Activated T-helper 17 cell treated with anti-CD3 and anti-CD28 coated beads, Interleukin-2, amount 50 U/mL, for 72 hours (primary cell): ENCODE measurements around the gene PGGHG. TPM values are rescaled to one million over a fixed set of nuclear protein-coding genes. Genes with fewer than 3 reads are reported as not detected.
A peak's percentile ranks its signal among the peaks of the same experiment; 100 is the strongest.

Experiments
- ATAC-seq: fragments of 150-1000 bp; cut with Tn5 transposase; replicated peaks from 2 replicates; pipeline ENCODE4 v1.10.0; 2021; ENCODE audit warnings: mild to moderate bottlenecking, moderate library complexity
- H3K27ac Mint-ChIP-seq: one replicate; pipeline ENCODE4 v1.8.0; 2022; ENCODE audit warnings: mixed read lengths
- H3K27me3 Mint-ChIP-seq: one replicate; pipeline ENCODE4 v1.8.0; 2022; ENCODE audit warnings: mixed read lengths
- H3K36me3 Mint-ChIP-seq: one replicate; pipeline ENCODE4 v1.8.0; 2022; ENCODE audit warnings: low read depth, mild to moderate bottlenecking, mixed read lengths
- H3K4me1 Mint-ChIP-seq: one replicate; pipeline ENCODE4 v1.8.0; 2022; ENCODE audit warnings: mixed read lengths
- H3K4me3 Mint-ChIP-seq: one replicate; pipeline ENCODE4 v1.8.0; 2022; ENCODE audit warnings: mild to moderate bottlenecking, mixed read lengths
- H3K9me3 Mint-ChIP-seq: one replicate; pipeline ENCODE4 v1.8.0; 2022; ENCODE audit warnings: mixed read lengths
- total RNA-seq, 2 donors: library from RNA; stranded (reverse); gene quantifications; one replicate each; pipeline ENCODE4 v1.2.3, GENCODE V29; 2022

PGGHG gene
- total RNA-seq, 2 donors from 2014 or later: 31.7 to 196 TPM

- Mint-ChIP-seq H3K27ac (peak overlapping the region; percentile 96), H3K36me3 (peaks cover 39% of the 10 kb centered on the region), H3K4me1 (peaks cover 12% of the 10 kb centered on the region), H3K4me3 (peak overlapping the region; percentile 97), H3K27me3 (no peaks in the 10 kb centered on the region), H3K9me3 (no peaks in the 10 kb centered on the region)
- ATAC-seq: peak; percentile 63
Measured at GRCh38 chr11:287821-288477, 977 bp upstream of the PGGHG start.

GRCh38 chr11:289398-289711 is 429 bp downstream of the PGGHG start:
- Mint-ChIP-seq H3K27me3 (no peaks in the 10 kb centered on the region), H3K36me3 (peaks cover 46% of the 10 kb centered on the region), H3K4me1 (peaks cover 11% of the 10 kb centered on the region), H3K27ac (no peak overlapping the region), H3K9me3 (no peaks in the 10 kb centered on the region), H3K4me3 (peak overlapping the region; percentile 62)
- no peak for ATAC-seq

GRCh38 chr11:289712-290620 is 1.0 kb downstream of the PGGHG start:
- Mint-ChIP-seq H3K4me3 (peak overlapping the region; percentile 62), H3K27me3 (no peaks in the 10 kb centered on the region), H3K27ac (peak overlapping the region; percentile 20), H3K36me3 (peaks cover 52% of the 10 kb centered on the region), H3K9me3 (no peaks in the 10 kb centered on the region), H3K4me1 (peaks cover 11% of the 10 kb centered on the region)
- no peak for ATAC-seq

DNA sequence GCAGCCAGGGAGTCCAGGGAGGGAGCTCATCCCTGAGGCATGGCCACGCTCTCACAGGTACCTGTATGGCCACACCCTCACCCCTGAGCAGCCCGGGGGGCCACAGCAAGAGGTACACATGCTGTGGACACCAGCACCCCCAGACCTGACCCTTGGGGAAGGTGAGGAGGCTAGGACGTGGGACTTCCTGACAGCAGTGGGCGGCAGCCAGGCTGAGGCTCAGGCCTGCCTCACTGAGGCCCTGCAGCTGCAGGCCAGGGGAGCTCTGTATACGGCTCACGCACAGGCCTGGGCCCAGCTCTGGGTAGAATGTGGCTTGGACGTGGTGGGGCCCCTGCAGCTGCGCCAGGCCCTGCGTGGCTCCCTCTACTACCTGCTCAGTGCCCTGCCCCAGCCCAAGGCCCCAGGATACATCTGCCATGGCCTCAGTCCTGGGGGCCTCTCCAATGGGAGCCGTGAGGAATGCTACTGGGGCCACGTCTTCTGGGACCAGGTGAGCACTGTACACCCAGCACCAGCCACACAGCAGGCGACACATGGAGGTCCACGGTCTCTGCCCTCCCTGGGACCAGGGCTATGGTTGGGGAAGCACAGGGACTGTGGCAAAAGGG is 1.8 kb downstream of the PGGHG start:
- Mint-ChIP-seq H3K27me3 (no peaks in the 10 kb centered on the region), H3K4me3 (peak overlapping the region; percentile 62), H3K9me3 (no peaks in the 10 kb centered on the region), H3K4me1 (peaks cover 11% of the 10 kb centered on the region), H3K27ac (peak overlapping the region; percentile 20), H3K36me3 (peaks cover 53% of the 10 kb centered on the region)
- no peak for ATAC-seq

DNA sequence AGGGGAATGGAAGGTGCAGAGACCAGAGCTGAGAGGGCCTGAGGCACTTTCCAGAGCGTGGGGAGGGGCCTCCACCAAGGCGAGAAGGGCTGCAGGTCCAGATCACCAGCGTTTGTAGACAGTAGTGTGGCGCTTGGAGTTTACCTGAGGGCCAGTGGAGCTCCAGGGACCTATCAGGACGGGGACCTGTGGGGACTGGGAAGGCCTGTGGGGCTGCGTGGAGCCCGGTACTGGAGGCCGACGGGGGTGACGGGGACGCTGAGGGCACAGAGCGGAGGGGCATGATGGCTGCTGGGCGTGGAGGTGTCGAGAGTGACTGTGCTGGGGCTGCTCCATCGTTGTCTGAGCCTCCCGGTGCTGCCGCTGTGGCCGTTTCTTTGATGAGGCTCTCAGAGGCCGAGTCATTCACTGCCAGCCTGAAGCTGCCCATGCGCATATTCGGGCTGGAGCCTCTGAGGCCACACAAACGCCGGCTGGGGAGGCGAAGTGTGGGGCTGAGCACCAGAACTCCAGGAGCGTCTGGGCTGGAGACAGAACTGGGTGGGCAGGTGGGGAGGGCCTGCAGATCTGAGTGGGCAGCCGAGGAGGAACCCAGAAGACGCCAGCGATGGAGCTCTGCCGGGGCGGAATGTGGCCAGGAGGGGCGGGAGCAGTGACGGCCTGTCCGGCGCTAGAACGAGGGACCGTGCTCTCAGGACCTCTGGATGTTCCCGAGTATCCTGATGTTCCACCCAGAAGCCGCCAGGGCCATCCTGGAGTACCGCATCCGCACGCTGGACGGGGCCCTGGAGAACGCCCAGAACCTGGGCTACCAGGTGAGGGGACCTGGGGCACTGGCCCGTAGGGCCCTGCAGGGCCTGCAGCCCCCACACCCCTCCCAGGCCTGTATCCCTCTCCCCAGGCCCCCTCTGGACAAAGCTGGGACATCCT is 2.6 kb downstream of the PGGHG start:
- peak overlapping the region; percentile 20 for H3K27ac Mint-ChIP-seq
- peak overlapping the region; percentile 62 for H3K4me3 Mint-ChIP-seq
- no peaks in the 10 kb centered on the region for H3K27me3 Mint-ChIP-seq
- H3K36me3 Mint-ChIP-seq: peaks cover 53% of the 10 kb centered on the region
- ATAC-seq: no peak
- no peaks in the 10 kb centered on the region for H3K9me3 Mint-ChIP-seq
- H3K4me1 Mint-ChIP-seq: peaks cover 6% of the 10 kb centered on the region

GRCh38 chr11:292211-293121 is 3.5 kb downstream of the PGGHG start:
- H3K4me3 Mint-ChIP-seq: no peak overlapping the region
- peaks cover 45% of the 10 kb centered on the region for H3K36me3 Mint-ChIP-seq
- peaks cover under 1% of the 10 kb centered on the region for H3K4me1 Mint-ChIP-seq
- H3K9me3 Mint-ChIP-seq: no peaks in the 10 kb centered on the region
- no peak overlapping the region for H3K27ac Mint-ChIP-seq
- no peaks in the 10 kb centered on the region for H3K27me3 Mint-ChIP-seq
- ATAC-seq: no peak

GRCh38 chr11:293271-293851 is 4.4 kb downstream of the PGGHG start:
- Mint-ChIP-seq H3K36me3 (peaks cover 37% of the 10 kb centered on the region), H3K27me3 (no peaks in the 10 kb centered on the region), H3K27ac (no peak overlapping the region), H3K4me1 (peaks cover 5% of the 10 kb centered on the region), H3K9me3 (no peaks in the 10 kb centered on the region), H3K4me3 (no peak overlapping the region)
- ATAC-seq: no peak

DNA sequence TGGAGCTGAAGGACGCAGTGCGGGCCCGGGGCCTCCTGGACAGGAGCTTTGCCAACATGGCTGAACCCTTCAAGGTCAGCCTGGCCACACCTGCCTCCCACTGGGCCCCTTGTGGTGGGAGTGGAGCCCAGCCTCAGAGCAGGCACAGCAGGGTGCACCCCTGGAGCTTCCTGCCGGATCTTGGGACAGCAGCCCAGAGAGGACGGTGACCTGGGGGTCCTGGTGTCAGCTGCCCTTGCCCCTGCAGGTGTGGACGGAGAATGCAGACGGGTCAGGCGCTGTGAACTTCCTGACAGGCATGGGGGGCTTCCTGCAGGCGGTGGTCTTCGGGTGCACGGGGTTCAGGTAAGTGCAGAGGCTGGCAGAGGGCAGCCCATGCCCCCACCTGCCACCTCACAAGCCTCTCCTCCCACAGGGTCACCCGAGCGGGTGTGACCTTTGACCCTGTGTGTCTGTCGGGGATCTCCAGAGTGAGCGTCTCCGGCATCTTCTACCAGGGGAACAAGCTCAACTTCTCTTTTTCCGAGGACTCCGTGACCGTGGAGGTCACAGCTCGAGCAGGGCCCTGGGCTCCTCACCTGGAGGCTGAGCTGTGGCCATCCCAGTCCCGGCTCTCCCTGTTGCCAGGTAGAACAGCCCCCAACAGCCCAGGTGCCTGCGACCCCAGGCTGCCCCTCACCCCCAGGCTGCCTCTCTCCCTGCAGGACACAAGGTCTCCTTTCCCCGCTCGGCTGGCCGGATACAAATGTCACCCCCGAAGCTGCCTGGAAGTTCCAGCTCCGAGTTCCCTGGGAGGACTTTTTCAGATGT is 5.1 kb downstream of the PGGHG start:
- Mint-ChIP-seq H3K36me3 (peaks cover 37% of the 10 kb centered on the region), H3K4me3 (no peak overlapping the region), H3K27me3 (no peaks in the 10 kb centered on the region), H3K4me1 (peaks cover 5% of the 10 kb centered on the region), H3K9me3 (no peaks in the 10 kb centered on the region), H3K27ac (no peak overlapping the region)
- ATAC-seq: no peak

- H3K36me3 Mint-ChIP-seq: peaks cover 33% of the 10 kb centered on the region
- no peak overlapping the region for H3K4me3 Mint-ChIP-seq
- H3K9me3 Mint-ChIP-seq: no peaks in the 10 kb centered on the region
- H3K4me1 Mint-ChIP-seq: peaks cover 5% of the 10 kb centered on the region
- no peaks in the 10 kb centered on the region for H3K27me3 Mint-ChIP-seq
- H3K27ac Mint-ChIP-seq: no peak overlapping the region
- ATAC-seq: no peak
Measured at GRCh38 chr11:294780-295179, 5.9 kb downstream of the PGGHG start.

DNA sequence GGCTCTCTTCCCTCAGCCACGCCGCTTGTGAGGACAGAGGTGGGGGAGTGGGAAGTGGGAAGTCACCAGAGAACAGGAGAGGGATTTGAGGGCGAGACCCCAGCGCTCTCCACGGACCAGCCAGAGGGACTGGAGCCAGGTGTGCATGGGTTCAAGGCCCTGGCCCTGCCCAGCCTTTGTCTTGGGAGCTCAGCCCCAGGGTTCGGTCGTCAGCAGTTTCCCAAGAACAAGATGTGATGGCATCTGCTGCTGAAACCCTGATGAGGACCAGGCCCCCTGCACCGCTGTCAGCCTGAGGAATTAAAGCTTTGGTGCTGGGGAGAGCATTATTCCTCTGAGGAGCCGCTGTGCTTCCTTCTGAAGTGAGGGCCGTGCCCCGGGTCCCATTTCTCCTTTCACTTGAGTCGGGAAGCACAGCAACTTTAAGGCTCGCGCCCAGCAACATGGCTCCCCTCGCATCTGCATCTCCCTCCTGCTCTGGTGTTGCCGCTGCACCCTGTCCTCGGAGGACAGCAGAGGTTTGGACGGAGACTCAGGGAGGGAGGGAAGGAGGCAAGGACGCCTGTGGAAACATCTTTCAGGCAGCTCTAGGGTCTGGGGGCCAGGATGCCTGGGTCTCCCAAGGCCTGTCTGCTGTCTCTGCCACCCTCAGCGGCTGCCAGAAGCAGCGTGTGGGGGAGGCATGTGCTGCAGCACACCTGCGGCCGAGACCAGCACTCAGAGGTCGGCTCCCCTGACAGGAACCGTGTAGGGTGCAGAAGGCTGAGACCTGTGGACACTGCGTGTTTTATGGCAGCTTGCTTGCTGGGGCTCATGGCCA is 6.6 kb downstream of the PGGHG start:
- H3K36me3 Mint-ChIP-seq: peaks cover 26% of the 10 kb centered on the region
- peaks cover 5% of the 10 kb centered on the region for H3K4me1 Mint-ChIP-seq
- no peak overlapping the region for H3K27ac Mint-ChIP-seq
- ATAC-seq: no peak
- H3K27me3 Mint-ChIP-seq: peaks cover 2% of the 10 kb centered on the region
- H3K9me3 Mint-ChIP-seq: no peaks in the 10 kb centered on the region
- no peak overlapping the region for H3K4me3 Mint-ChIP-seq

DNA sequence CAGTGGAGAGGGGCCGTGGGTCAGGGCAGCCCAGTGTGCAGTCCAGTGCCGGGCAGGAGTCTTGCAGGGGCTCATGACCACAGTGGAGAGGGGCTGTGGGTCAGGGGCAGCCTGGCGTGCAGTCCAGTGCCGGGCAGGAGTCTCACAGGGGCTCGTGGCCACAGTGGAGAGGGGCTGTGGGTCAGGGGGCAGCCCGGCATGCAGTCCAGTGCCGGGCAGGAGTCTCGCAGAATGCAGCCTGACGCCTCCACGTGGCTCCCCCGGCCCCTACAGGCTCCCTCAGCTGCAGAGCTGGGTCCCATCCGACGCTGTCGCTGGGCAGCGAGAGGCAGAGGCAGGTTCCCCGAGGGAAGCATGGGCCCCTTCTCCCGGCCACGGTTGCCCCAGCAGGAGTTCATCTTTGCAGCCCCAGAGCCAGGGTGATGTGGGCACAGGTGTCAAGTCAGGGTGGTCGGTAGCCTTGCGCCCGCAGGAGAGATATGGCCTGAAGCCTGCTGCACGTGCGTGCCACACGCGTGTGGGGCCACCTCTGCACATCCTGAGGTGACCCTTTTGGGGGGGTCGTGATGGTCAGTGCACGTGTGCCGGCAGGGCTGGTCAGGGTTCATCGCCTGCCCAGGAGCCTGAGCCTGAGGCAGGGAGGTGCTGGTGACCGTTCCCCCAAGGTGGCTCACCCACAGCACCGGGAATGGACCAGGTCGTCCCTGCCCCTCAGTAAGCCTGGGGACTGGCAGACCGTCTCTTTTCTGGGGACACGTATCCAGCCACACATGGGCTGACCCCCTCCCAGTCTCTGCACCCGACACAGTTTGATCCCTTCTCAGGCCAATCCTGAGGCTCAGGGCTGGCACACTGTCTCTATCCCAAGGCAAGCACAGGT is 7.5 kb downstream of the PGGHG start:
- peak overlapping the region; percentile 73 for H3K27ac Mint-ChIP-seq
- H3K27me3 Mint-ChIP-seq: peaks cover 4% of the 10 kb centered on the region
- H3K9me3 Mint-ChIP-seq: no peaks in the 10 kb centered on the region
- peaks cover 5% of the 10 kb centered on the region for H3K4me1 Mint-ChIP-seq
- no peak for ATAC-seq
- H3K4me3 Mint-ChIP-seq: no peak overlapping the region
- H3K36me3 Mint-ChIP-seq: peaks cover 17% of the 10 kb centered on the region
